Mononuclear cell (primary cell): ENCODE data around the gene IRX3. TPM values are rescaled to one million over a fixed set of nuclear protein-coding genes. Genes with fewer than 3 reads are reported as not detected.
"Not testable (repeated sequence)": the region's sequence is repeated elsewhere in the genome, so short reads cannot be mapped to it uniquely, and the experiment has no call there.

Experiments used
- H3K27me3 ChIP-seq: 2 replicates; pipeline ENCODE4 v1.6.0; 2011; ENCODE audit warnings: low read length, control low read depth; ENCODE audit not compliant: insufficient read depth
- H3K4me1 ChIP-seq: 2 replicates; pipeline ENCODE4 v1.5.1; 2011; ENCODE audit warnings: mild to moderate bottlenecking, low read length, control low read depth; ENCODE audit not compliant: insufficient read depth
- H3K4me3 ChIP-seq: 2 replicates; pipeline ENCODE4 v1.5.1; 2011; ENCODE audit warnings: mild to moderate bottlenecking, low read length, moderate library complexity
- H3K9me3 ChIP-seq: 2 replicates; pipeline ENCODE4 v1.5.1; 2011; ENCODE audit warnings: low read depth, mild to moderate bottlenecking, control low read depth, low read length
- total RNA-seq: library from RNA; depleted of rRNA; stranded (reverse); fragments of >200 nt; gene quantifications from one replicate; pipeline ENCODE4 v1.2.3, GENCODE V29; 2012

Gene IRX3
- total RNA-seq, 1 donor = 1.2 TPM

- H3K4me3 ChIP-seq = no peak overlapping the region
- peaks cover 7% of the 10 kb centered on the region for H3K4me1 ChIP-seq
- H3K9me3 ChIP-seq = no peaks in the 10 kb centered on the region
- H3K27me3 ChIP-seq = no peaks in the 10 kb centered on the region
Measured at GRCh38 chr16:54268766-54269165, 17.8 kb downstream of the IRX3 start.

DNA sequence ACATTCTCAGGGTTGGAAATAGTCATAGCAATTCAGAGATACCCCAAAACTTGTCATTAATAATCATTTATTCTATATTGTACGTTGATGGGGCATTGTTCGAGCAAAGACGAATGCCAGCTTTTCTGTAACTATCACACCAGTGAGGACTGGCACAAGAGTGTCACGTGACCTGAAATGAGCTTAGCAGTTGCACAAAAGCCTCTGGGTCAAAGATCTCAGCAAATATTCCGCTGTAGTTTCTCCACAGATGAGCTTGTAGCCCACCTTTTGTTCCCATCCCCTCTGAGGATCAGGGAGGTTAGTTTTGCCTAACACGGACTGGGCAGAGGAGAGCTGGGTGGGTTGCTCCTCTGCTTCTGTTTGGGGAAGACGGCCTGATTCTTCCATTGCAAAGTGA, 18.2 kb downstream of the IRX3 start:
- H3K27me3 ChIP-seq = no peaks in the 10 kb centered on the region
- H3K4me3 ChIP-seq = no peak overlapping the region
- no peaks in the 10 kb centered on the region for H3K9me3 ChIP-seq
- H3K4me1 ChIP-seq = peaks cover 7% of the 10 kb centered on the region

DNA sequence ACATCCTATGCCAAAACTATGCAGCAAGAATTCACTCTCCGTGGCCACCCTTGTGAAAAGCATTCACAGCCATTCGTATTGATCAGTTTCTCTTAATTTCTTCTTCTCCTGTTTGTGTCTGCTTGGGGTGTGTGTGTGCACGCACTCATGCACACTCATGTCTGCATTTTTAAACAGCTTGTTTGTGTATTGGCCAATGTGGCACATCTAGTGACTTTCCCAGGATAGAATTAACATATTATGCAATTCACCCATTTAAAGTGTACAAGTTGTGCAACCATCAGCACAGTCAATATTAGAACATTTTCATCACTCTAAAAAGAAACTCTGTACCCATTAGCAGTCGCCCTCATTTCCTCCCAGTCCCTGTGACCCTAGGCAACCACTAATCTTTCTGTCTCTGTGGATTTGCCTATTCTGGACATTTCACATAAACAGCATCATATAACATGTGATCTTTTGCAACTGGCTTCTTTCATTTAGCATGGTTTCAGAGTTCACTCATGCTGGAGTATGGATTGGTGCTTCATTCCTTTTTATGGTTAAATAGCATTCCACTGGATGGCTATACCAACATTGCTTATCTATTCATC, 20.1 kb downstream of the IRX3 start:
- no peaks in the 10 kb centered on the region for H3K9me3 ChIP-seq
- H3K4me3 ChIP-seq = no peak overlapping the region
- H3K4me1 ChIP-seq = peaks cover 7% of the 10 kb centered on the region
- no peaks in the 10 kb centered on the region for H3K27me3 ChIP-seq

DNA sequence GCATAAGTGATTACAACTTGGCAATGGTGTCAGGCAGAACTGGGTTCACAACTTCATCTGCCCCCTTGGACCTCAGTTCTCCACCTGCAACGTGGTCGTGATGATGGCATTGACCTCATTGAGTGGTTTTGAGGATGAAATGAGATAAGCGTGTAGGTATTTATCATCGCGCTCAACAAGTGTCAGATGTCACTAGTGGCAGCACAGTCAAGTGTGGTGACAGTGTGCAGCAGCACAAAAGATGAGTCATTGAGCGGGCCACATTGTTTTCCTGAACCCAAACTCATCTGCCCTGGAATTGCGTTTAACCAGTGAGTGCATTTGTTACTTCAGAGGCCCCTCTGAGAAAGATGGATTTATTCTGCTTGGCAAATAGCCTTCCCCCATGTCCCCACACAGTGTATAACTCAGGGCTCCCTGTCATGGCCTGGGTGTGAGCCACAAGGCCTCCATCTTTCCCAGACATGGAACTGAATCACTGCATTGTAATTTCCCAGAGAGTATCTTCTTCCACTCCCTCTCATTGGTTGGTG, 20.9 kb downstream of the IRX3 start:
- Histone ChIP-seq H3K27me3 (no peaks in the 10 kb centered on the region), H3K4me1 (peaks cover 7% of the 10 kb centered on the region), H3K9me3 (no peaks in the 10 kb centered on the region), H3K4me3 (no peak overlapping the region)

DNA sequence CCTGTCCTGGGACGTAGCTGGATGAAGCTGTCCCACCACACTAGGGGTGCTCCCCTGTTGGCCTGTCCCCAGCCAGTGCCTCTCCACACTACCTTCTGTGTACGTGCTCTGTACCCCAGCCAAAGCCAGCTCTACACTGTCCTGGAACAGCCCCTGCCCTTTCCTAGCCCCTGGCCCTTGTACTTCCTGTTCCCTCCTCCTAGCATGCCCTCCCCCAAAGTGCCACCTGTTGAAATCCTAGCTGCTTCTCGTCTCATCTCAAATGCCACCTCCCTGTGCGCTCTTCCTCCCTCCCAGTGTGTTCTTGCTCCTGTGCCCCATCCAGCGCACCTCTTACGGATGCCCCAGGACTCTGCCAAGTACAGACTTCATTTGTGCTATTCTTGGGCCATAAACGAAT, 33.5 kb downstream of the IRX3 start:
- no peaks in the 10 kb centered on the region for H3K4me1 ChIP-seq
- H3K27me3 ChIP-seq = no peaks in the 10 kb centered on the region
- H3K4me3 ChIP-seq = no peak overlapping the region
- H3K9me3 ChIP-seq = no peaks in the 10 kb centered on the region

DNA sequence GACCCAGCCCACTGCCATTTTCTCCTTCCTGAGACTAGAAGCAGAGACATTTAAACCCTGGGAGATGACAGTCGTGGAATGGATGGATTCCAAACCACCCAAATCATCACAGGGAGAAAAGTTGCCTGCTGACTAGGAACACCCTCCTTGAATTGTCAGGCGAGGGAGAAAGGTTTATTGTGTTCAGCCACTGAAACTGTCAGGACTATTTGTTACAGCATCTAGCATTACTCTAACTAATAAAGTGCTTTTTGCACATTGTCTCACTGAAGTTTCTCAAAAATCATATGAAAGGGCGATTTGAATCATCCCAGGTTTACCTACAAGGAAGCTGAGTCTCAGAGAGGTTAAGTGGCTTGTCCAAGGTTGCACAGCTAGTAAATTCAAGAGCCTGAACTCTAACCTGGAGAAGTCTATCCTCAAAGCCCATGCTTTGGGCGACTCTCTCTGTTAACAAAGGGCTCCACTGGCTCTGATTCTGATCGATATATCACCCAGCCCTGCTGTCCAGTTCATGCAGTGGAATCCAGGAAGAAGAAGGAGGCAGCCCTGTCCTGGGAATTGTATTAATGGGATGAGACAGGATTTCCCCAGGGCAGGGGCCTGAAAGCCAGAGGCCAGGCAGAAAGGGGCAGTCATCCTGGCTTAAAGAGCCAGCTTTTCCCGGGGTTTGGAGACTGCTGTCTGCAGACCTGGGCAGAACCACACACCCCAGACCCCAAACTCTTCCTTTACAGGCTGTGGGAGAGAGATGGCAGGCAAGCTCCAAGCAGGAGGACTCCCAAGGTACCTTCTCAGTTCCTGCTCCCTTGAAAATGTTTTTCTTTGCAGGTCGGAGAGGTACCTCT, 37.5 kb downstream of the IRX3 start:
- Histone ChIP-seq H3K4me1 (no peaks in the 10 kb centered on the region), H3K4me3 (no peak overlapping the region), H3K9me3 (no peaks in the 10 kb centered on the region), H3K27me3 (no peaks in the 10 kb centered on the region)

GRCh38 chr16:54247705-54248104, 38.9 kb downstream of the IRX3 start:
- not testable (repeated sequence) for H3K27me3 ChIP-seq, H3K4me1 ChIP-seq, H3K4me3 ChIP-seq

DNA sequence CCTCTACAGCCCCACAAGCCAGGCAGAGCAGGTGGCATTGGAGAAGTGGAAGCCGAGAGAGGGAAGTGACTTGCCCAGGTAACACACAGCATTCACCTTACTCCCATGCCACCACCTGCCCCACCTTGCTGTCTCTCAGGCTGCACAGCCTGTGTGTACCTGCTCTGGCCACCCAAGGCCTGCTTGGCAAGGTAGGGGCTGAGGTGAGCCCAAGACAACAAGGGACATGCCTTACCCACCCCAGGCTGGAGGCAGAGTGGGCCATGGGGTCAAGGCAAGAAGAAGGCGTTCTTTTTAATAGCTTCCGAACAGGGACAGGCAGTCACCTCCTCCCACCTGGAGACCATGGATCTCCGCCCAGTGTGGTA, 40.1 kb downstream of the IRX3 start:
- Histone ChIP-seq H3K27me3 (no peaks in the 10 kb centered on the region), H3K9me3 (no peaks in the 10 kb centered on the region), H3K4me3 (no peak overlapping the region), H3K4me1 (no peaks in the 10 kb centered on the region)

More at GRCh38 chr16:54247705-54248104, 38.9 kb downstream of the IRX3 start:
- H3K9me3 ChIP-seq = not testable (repeated sequence)

- Histone ChIP-seq H3K4me1 (no peaks in the 10 kb centered on the region), H3K9me3 (no peaks in the 10 kb centered on the region)
Measured at GRCh38 chr16:54245788-54246453, 40.7 kb downstream of the IRX3 start.

GRCh38 chr16:54244061-54244886, 42.3 kb downstream of the IRX3 start:
- H3K9me3 ChIP-seq = no peaks in the 10 kb centered on the region
- H3K27me3 ChIP-seq = no peaks in the 10 kb centered on the region
- H3K4me1 ChIP-seq = no peaks in the 10 kb centered on the region
- no peak overlapping the region for H3K4me3 ChIP-seq

More at GRCh38 chr16:54245788-54246453, 40.7 kb downstream of the IRX3 start:
- H3K27me3 ChIP-seq = no peaks in the 10 kb centered on the region
- H3K4me3 ChIP-seq = no peak overlapping the region

DNA sequence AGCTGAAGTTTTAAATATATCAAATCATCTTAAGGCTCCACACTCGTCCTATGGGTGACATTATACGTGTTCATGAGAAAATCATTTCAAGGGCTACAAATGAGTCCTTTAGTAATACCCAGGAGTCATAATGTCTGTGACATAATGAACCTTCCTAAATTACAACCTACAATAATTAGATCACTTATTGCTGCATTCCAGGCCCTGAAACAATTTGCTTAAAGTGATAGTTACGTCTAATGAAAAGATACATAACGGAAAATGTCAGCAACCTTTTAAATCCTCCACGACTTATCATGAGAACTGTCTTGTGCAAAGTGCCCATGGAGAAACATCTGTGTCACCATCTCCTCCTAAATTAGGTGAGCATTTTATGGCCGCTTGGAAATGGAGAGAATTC, 43.4 kb downstream of the IRX3 start:
- Histone ChIP-seq H3K4me1 (no peaks in the 10 kb centered on the region), H3K9me3 (no peaks in the 10 kb centered on the region), H3K4me3 (no peak overlapping the region), H3K27me3 (no peaks in the 10 kb centered on the region)

DNA sequence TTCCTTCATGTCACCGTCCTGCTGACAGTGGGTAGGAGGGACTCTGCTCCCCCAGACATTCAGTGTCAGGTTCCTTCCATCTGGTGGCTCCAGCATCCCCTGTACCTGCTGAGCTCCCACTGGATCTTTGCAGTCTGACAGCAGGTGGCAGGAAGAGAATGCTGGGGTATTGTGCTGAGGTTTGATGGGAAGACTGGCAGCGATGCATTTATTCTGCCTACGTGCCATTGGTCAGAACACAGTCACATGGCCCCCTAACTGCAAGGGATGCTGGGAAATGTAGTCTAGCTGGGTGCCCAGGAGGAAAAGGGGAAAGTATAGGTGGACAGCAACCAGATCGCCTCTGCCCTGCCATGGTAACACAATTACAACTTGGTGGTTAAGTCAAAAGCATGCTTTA, 44.4 kb downstream of the IRX3 start:
- Histone ChIP-seq H3K27me3 (no peaks in the 10 kb centered on the region), H3K4me1 (no peaks in the 10 kb centered on the region), H3K4me3 (no peak overlapping the region), H3K9me3 (no peaks in the 10 kb centered on the region)

DNA sequence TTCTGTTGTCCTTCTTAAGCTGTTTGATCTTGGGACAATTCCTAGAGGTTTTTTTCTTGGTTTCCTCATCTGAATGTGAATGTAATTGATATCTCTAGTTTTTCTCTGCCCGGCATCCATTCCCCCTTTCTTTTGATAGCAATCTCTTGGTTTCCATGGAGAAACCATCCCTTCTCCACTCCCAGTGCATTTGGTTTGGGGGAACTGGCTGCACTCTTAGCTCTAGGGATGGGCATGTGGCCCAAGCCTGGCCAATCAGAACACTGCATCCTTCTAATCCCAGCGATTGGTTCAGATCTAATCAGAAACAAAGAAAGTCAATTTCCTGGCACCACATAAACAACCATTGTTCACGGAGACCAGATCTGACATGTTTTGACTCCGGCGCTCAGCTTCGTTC, 45.1 kb downstream of the IRX3 start:
- H3K27me3 ChIP-seq = no peaks in the 10 kb centered on the region
- H3K4me1 ChIP-seq = no peaks in the 10 kb centered on the region
- H3K9me3 ChIP-seq = no peaks in the 10 kb centered on the region
- H3K4me3 ChIP-seq = no peak overlapping the region

GRCh38 chr16:54240271-54241129, 46.1 kb downstream of the IRX3 start:
- H3K4me1 ChIP-seq = no peaks in the 10 kb centered on the region
- no peaks in the 10 kb centered on the region for H3K9me3 ChIP-seq
- no peaks in the 10 kb centered on the region for H3K27me3 ChIP-seq
- H3K4me3 ChIP-seq = no peak overlapping the region
